HepG2 (cell line): ENCODE results near the gene VAV2. TPM values are rescaled to one million over a fixed set of nuclear protein-coding genes. Genes with fewer than 3 reads are reported as not detected.
A peak's percentile ranks its signal among the peaks of the same experiment; 100 is the strongest.

ENCODE experiments used
- HNF4A ChIP-seq: sonication (generic); formaldehyde crosslinking; IDR thresholded peaks from 2 replicates; pipeline ENCODE4 v1.4.0; 2020; ENCODE audit warnings: missing genetic modification reagents
- HNRNPL ChIP-seq: fragments of 200-400 bp; formaldehyde crosslinking; IDR thresholded peaks from 2 replicates; pipeline ENCODE4 v1.6.1; 2017; ENCODE audit warnings: mild to moderate bottlenecking, low read depth, low read length
- IRF2 ChIP-seq: IDR thresholded peaks from 2 replicates; pipeline ENCODE4 v1.6.1; 2018; ENCODE audit warnings: missing genetic modification reagents, missing compliant biosample characterization
- KAT8 ChIP-seq: IDR thresholded peaks from 2 replicates; pipeline ENCODE4 v1.6.1; 2016; ENCODE audit warnings: missing genetic modification reagents, missing compliant biosample characterization
- SMARCC2 ChIP-seq: fragments of 450-650 bp; IDR thresholded peaks from 2 replicates; pipeline ENCODE4 v1.6.1; 2017; ENCODE audit warnings: antibody characterized with exemption, mild to moderate bottlenecking
- ZBTB38 ChIP-seq: sonication (generic); formaldehyde crosslinking; IDR thresholded peaks from 2 replicates; pipeline ENCODE4 v1.5.1; 2020; ENCODE audit warnings: mild to moderate bottlenecking, missing genetic modification reagents
- ZBTB7B ChIP-seq: sonication (generic); formaldehyde crosslinking; IDR thresholded peaks from 2 replicates; pipeline ENCODE4 v1.4.0; 2020; ENCODE audit warnings: missing genetic modification reagents
- ZNF101 ChIP-seq: sonication (generic); formaldehyde crosslinking; IDR thresholded peaks from 2 replicates; pipeline ENCODE4 v1.4.0; 2020; ENCODE audit warnings: mild to moderate bottlenecking, low read depth, missing genetic modification reagents, borderline replicate concordance
- ZNF326 ChIP-seq: sonication (generic); formaldehyde crosslinking; IDR thresholded peaks from 2 replicates; pipeline ENCODE4 v1.4.0; 2020; ENCODE audit warnings: missing genetic modification reagents, borderline replicate concordance
- ZNF335 ChIP-seq: sonication (generic); formaldehyde crosslinking; IDR thresholded peaks from 2 replicates; pipeline ENCODE4 v1.4.0; 2020; ENCODE audit warnings: missing genetic modification reagents
- ZNF547 ChIP-seq: sonication (generic); formaldehyde crosslinking; IDR thresholded peaks from 2 replicates; pipeline ENCODE4 v1.5.1; 2020; ENCODE audit warnings: mild to moderate bottlenecking, missing genetic modification reagents
- polyA plus RNA-seq, 8 experiments: library from polyadenylated mRNA; depleted of rRNA in 3 of 8; stranded (reverse) in 7 of 8; unstranded in 1 of 8; fragments of >200 nt; fragmentation: Illumina TruSeq in 4 of 8; extraction: Trizol in 4 of 8; gene quantifications; 2 replicates each; pipeline versions ENCODE4 v1.2.1 to v1.2.3, GENCODE V29; 2011 to 2016; ENCODE audit warnings: low read depth in 4 of 8, missing spikeins in 1 of 8, mixed read lengths in 1 of 8; ENCODE audit not compliant: insufficient read depth in 1 of 8
- total RNA-seq, 5 experiments: library from RNA; depleted of rRNA; stranded (reverse); fragments of >200 nt; fragmentation: Illumina TruSeq; extraction: Trizol; gene quantifications; 2 replicates each; pipeline ENCODE4 v1.2.3, GENCODE V29; 2016; ENCODE audit warnings: low read depth in 1 of 5
- TF ChIP-seq, protein P1 (sequence below): sonication (generic); formaldehyde crosslinking; IDR thresholded peaks from 2 replicates; pipeline ENCODE4 v1.4.0; 2020; ENCODE audit warnings: missing genetic modification reagents
- TF ChIP-seq, protein P2 (sequence below): sonication (generic); formaldehyde crosslinking; IDR thresholded peaks from 2 replicates; pipeline ENCODE4 v1.5.0; 2020; ENCODE audit warnings: mild to moderate bottlenecking, missing genetic modification reagents

VAV2 gene
- total and polyA plus RNA-seq, 2 of the 13 experiments (the other 11 are each of a cell fraction or from before 2014, with no cell fraction given): 22.5 to 22.9 TPM

DNA sequence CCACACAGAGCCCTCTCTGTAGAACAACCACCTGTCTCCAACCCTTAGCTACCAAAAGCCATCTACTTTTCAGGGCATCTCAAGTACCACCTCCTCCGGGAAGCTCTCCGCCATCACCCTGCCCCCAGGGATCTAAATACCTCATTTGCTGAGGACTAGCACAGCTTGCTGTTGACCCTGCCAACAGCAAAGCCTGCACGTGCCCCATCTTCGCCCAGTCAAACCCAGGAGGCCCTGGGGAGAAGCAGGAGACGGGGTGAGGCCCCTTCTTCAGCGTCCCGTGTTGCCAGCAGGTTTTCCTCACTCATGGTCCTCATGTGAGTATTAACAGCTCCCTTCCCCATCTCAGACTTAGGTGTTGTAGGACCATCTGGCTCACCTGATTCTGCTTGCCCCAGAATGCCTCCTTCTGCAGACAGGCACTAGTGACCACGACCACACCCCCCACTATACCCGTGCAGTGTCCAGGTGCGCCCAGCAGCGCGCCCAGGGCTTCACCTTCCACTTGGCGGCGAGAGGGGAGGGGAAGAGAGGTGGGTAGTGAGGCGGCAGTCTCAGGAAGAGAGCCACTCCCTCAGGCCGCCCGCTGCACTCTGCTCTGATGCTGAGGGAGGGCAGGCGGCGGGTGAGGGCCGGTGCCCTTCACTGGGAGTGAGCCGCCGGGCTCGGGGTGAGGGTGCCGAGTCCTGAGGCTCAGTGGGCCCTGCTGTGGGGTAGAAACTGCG, 11.1 kb downstream of the VAV2 start (continued):
- no peak for TF ChIP-seq ZNF101 (CRISPR knock-in tag)
- TF ChIP-seq HNF4A: no peak
- TF ChIP-seq ZNF547 (CRISPR knock-in tag): no peak
- TF ChIP-seq, protein P1, sequence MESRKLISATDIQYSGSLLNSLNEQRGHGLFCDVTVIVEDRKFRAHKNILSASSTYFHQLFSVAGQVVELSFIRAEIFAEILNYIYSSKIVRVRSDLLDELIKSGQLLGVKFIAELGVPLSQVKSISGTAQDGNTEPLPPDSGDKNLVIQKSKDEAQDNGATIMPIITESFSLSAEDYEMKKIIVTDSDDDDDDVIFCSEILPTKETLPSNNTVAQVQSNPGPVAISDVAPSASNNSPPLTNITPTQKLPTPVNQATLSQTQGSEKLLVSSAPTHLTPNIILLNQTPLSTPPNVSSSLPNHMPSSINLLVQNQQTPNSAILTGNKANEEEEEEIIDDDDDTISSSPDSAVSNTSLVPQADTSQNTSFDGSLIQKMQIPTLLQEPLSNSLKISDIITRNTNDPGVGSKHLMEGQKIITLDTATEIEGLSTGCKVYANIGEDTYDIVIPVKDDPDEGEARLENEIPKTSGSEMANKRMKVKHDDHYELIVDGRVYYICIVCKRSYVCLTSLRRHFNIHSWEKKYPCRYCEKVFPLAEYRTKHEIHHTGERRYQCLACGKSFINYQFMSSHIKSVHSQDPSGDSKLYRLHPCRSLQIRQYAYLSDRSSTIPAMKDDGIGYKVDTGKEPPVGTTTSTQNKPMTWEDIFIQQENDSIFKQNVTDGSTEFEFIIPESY (CRISPR knock-in tag): peak; percentile 83; the same call in 1 of the 2 replicates
- TF ChIP-seq ZBTB7B (CRISPR knock-in tag): no peak
- TF ChIP-seq, protein P2, sequence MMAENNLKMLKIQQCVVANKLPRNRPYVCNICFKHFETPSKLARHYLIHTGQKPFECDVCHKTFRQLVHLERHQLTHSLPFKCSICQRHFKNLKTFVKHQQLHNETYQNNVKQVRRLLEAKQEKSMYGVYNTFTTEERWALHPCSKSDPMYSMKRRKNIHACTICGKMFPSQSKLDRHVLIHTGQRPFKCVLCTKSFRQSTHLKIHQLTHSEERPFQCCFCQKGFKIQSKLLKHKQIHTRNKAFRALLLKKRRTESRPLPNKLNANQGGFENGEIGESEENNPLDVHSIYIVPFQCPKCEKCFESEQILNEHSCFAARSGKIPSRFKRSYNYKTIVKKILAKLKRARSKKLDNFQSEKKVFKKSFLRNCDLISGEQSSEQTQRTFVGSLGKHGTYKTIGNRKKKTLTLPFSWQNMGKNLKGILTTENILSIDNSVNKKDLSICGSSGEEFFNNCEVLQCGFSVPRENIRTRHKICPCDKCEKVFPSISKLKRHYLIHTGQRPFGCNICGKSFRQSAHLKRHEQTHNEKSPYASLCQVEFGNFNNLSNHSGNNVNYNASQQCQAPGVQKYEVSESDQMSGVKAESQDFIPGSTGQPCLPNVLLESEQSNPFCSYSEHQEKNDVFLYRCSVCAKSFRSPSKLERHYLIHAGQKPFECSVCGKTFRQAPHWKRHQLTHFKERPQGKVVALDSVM (CRISPR knock-in tag): no peak
- no peak for TF ChIP-seq KAT8 (CRISPR knock-in tag)
- 0 out of 2 replicates have a peak, but pooled peaks have one; percentile 31 for TF ChIP-seq ZBTB38 (CRISPR knock-in tag)
- no peak for TF ChIP-seq ZNF335 (CRISPR knock-in tag)
- no peak for TF ChIP-seq SMARCC2
- TF ChIP-seq ZNF326: no peak
- TF ChIP-seq HNRNPL: peak; percentile 74; the same call in 1 of the 2 replicates
- TF ChIP-seq IRF2 (CRISPR knock-in tag): no peak
